Smooth muscle cell (in vitro differentiated cells): Measurements from ENCODE around the gene ZDHHC12. TPM values are rescaled to one million over a fixed set of nuclear protein-coding genes. Genes with fewer than 3 reads are reported as not detected.

ENCODE experiments used
- DNase-seq: peaks from one replicate; lab custom pipeline; 2025; ENCODE audit not compliant: unreplicated experiment; lab: John Stamatoyannopoulos, UW
- H2AFZ ChIP-seq: fragments of 200-600 bp; sonication (generic); 2 replicates; pipeline ENCODE4 v1.6.0; 2016; ENCODE audit warnings: antibody characterized with exemption, low read depth, mild to moderate bottlenecking
- H3F3A ChIP-seq: fragments of 200-600 bp; sonication (generic); 2 replicates; pipeline ENCODE4 v1.6.0; 2017; ENCODE audit warnings: antibody characterized with exemption, low read depth
- H3K27ac ChIP-seq: fragments of 200-600 bp; sonication (generic); 2 replicates; pipeline ENCODE4 v1.5.1; 2016; ENCODE audit warnings: low read depth, mild to moderate bottlenecking
- H3K27me3 ChIP-seq: fragments of 200-600 bp; sonication (generic); 2 replicates; pipeline ENCODE4 v1.6.1; 2016; ENCODE audit warnings: low read depth, mild to moderate bottlenecking
- H3K36me3 ChIP-seq: fragments of 200-600 bp; sonication (generic); 2 replicates; pipeline ENCODE4 v1.5.1; 2016; ENCODE audit warnings: low read depth
- H3K4me1 ChIP-seq: fragments of 200-600 bp; sonication (generic); 2 replicates; pipeline ENCODE4 v1.5.1; 2016; ENCODE audit warnings: low read depth
- H3K4me2 ChIP-seq: fragments of 200-600 bp; sonication (generic); 2 replicates; pipeline ENCODE4 v1.6.0; 2016; ENCODE audit warnings: mild to moderate bottlenecking
- H3K4me3 ChIP-seq: fragments of 200-600 bp; sonication (generic); 2 replicates; pipeline ENCODE4 v1.5.1; 2016; ENCODE audit warnings: mild to moderate bottlenecking
- H3K79me2 ChIP-seq: fragments of 200-600 bp; sonication (generic); 2 replicates; pipeline ENCODE4 v1.6.0; 2016; ENCODE audit warnings: low read depth, mild to moderate bottlenecking
- H3K9ac ChIP-seq: fragments of 200-600 bp; sonication (generic); 2 replicates; pipeline ENCODE4 v1.6.0; 2016; ENCODE audit warnings: low read depth
- H3K9me3 ChIP-seq: fragments of 200-600 bp; sonication (generic); replicated peaks from 2 replicates; pipeline ENCODE4 v1.5.1; 2016; ENCODE audit warnings: low read depth
- H4K20me1 ChIP-seq: fragments of 200-600 bp; sonication (generic); 2 replicates; pipeline ENCODE4 v1.6.0; 2016; ENCODE audit warnings: low read depth
- CTCF ChIP-seq: fragments of 200-600 bp; sonication (generic); IDR thresholded peaks from 2 replicates; pipeline ENCODE4 v1.5.1; 2017; ENCODE audit warnings: borderline replicate concordance, mild to moderate bottlenecking, antibody characterized with exemption; ENCODE audit not compliant: insufficient read depth, poor library complexity, severe bottlenecking
- WGBS: methylation state at CpG from one replicate; pipeline ENCODE4 v1.1.7; 2016; ENCODE audit warnings: low lambda C conversion rate; 5-methylcytosine and 5-hydroxymethylcytosine counted together
- polyA plus RNA-seq: library from polyadenylated mRNA; unstranded; fragments of >200 nt; fragmentation: Nextera tagmentation; extraction: Ambion mirVana; gene quantifications from 2 replicates; pipeline ENCODE4 v1.2.1, GENCODE V29; 2016
- total RNA-seq: library from RNA; depleted of rRNA; stranded (reverse); fragments of >200 nt; gene quantifications from 2 replicates; pipeline ENCODE4 v1.2.3, GENCODE V29; 2014

Gene ZDHHC12
- total and polyA plus RNA-seq, 2 experiments from 2014 or later, result 20.8 to 31.3 TPM

GRCh38 chr9:128722380-128723351, 1.3 kb downstream of the ZDHHC12 start:
- H3K4me3 ChIP-seq, result no peak overlapping the region
- H3F3A ChIP-seq, result no peaks in the 10 kb centered on the region
- TF ChIP-seq CTCF, result no peak
- no peak overlapping the region for H2AFZ ChIP-seq
- no peaks in the 10 kb centered on the region for H3K4me1 ChIP-seq
- no peak overlapping the region for H3K9ac ChIP-seq
- no peaks in the 10 kb centered on the region for H3K36me3 ChIP-seq
- WGBS, result 87% methylated on average over 9 of the region's 9 CpGs
- H3K27ac ChIP-seq, result no peak overlapping the region
- no peak overlapping the region for H3K4me2 ChIP-seq
- no peaks in the 10 kb centered on the region for H3K79me2 ChIP-seq
- no peaks in the 10 kb centered on the region for H3K27me3 ChIP-seq
- DNase-seq, result no peak
- no peaks in the 10 kb centered on the region for H4K20me1 ChIP-seq
- no peaks in the 10 kb centered on the region for H3K9me3 ChIP-seq

GRCh38 chr9:128721487-128722010, 2.4 kb downstream of the ZDHHC12 start:
- H3K27me3 ChIP-seq, result no peaks in the 10 kb centered on the region
- H3K4me2 ChIP-seq, result no peak overlapping the region
- no peak for DNase-seq
- H3K9ac ChIP-seq, result no peak overlapping the region
- H3K79me2 ChIP-seq, result no peaks in the 10 kb centered on the region
- no peak overlapping the region for H3K4me3 ChIP-seq
- no peaks in the 10 kb centered on the region for H3F3A ChIP-seq
- WGBS, result 96% methylated on average over 17 of the region's 18 CpGs
- no peaks in the 10 kb centered on the region for H3K36me3 ChIP-seq
- no peaks in the 10 kb centered on the region for H3K9me3 ChIP-seq
- H3K4me1 ChIP-seq, result no peaks in the 10 kb centered on the region
- no peak overlapping the region for H3K27ac ChIP-seq
- TF ChIP-seq CTCF, result no peak
- no peaks in the 10 kb centered on the region for H4K20me1 ChIP-seq
- H2AFZ ChIP-seq, result no peak overlapping the region

- DNase-seq, result no peak
- no peak overlapping the region for H3K27ac ChIP-seq
- H3K9ac ChIP-seq, result no peak overlapping the region
- no peaks in the 10 kb centered on the region for H3K4me1 ChIP-seq
- H2AFZ ChIP-seq, result no peak overlapping the region
- H3K36me3 ChIP-seq, result no peaks in the 10 kb centered on the region
- H3K4me2 ChIP-seq, result no peak overlapping the region
- TF ChIP-seq CTCF, result no peak
- 95% methylated on average over 21 of the region's 22 CpGs for WGBS
- H3K27me3 ChIP-seq, result no peaks in the 10 kb centered on the region
- no peaks in the 10 kb centered on the region for H3F3A ChIP-seq
- no peaks in the 10 kb centered on the region for H4K20me1 ChIP-seq
- no peaks in the 10 kb centered on the region for H3K79me2 ChIP-seq
- H3K4me3 ChIP-seq, result no peak overlapping the region
- no peaks in the 10 kb centered on the region for H3K9me3 ChIP-seq
These were observed 3.0 kb downstream of the ZDHHC12 start for GRCh38 chr9:128720841-128721486.
